MCF 10A (cell line): ENCODE results near the gene METTL1. TPM values are rescaled to one million over a fixed set of nuclear protein-coding genes. Genes with fewer than 3 reads are reported as not detected.

Experiments
- BruUV-seq: library from RNA; stranded (reverse); fragments of 400-500 nt; replicated peaks from 2 replicates; lab custom pipeline; 2021; lab: Mats Ljungman, UMichigan
- CTCF ChIA-PET: fragments of 300-600 bp; sonication (Branson Sonifier 250); formaldehyde crosslinking; extraction: SDS; loops from one replicate; lab custom pipeline; 2021; ENCODE audit warnings: antibody characterized with exemption, inconsistent platforms; lab: Yijun Ruan, JAX
- POLR2A ChIA-PET: fragments of 300-600, 350-650 bp; sonication (Branson Sonifier 250); formaldehyde crosslinking; extraction: SDS; loops from one replicate; lab custom pipeline; 2020; ENCODE audit warnings: antibody characterized with exemption, inconsistent platforms; lab: Yijun Ruan, JAX
- DNase-seq: peaks from one replicate; pipeline ENCODE4 v3.0.0-alpha.2; 2018; ENCODE audit not compliant: unreplicated experiment
- H3K27ac Mint-ChIP-seq: one replicate; pipeline ENCODE4 v1.8.0; 2022; ENCODE audit warnings: mild to moderate bottlenecking, low read depth, mixed read lengths; ENCODE audit not compliant: unreplicated experiment
- H3K27me3 Mint-ChIP-seq: one replicate; pipeline ENCODE4 v1.8.0; 2022; ENCODE audit warnings: mixed read lengths; ENCODE audit not compliant: insufficient read depth, unreplicated experiment
- H3K36me3 Mint-ChIP-seq: one replicate; pipeline ENCODE4 v1.8.0; 2022; ENCODE audit warnings: mild to moderate bottlenecking, moderate library complexity, mixed read lengths; ENCODE audit not compliant: insufficient read depth, unreplicated experiment
- H3K4me1 Mint-ChIP-seq: one replicate; pipeline ENCODE4 v1.8.0; 2022; ENCODE audit warnings: mixed read lengths; ENCODE audit not compliant: insufficient read depth, unreplicated experiment
- H3K4me3 Mint-ChIP-seq: one replicate; pipeline ENCODE4 v1.8.0; 2022; ENCODE audit warnings: mild to moderate bottlenecking, moderate library complexity, mixed read lengths; ENCODE audit not compliant: unreplicated experiment
- H3K9me3 Mint-ChIP-seq: one replicate; pipeline ENCODE4 v1.8.0; 2022; ENCODE audit warnings: mixed read lengths; ENCODE audit not compliant: unreplicated experiment
- CTCF ChIP-seq: fragments of 200-600 bp; IDR thresholded peaks from one replicate; pipeline ENCODE4 v1.8.0; 2022; ENCODE audit warnings: antibody characterized with exemption, mild to moderate bottlenecking; ENCODE audit not compliant: unreplicated experiment
- intact Hi-C: fragments of 100-400 bp; cut with micrococcal nuclease; formaldehyde crosslinking; loops from 2 replicates; pipeline ENCODE4 v1.14.1; 2022
- total RNA-seq: library from RNA; stranded (reverse); gene quantifications from 2 replicates; pipeline ENCODE4 v1.2.3, GENCODE V29; 2022

Gene METTL1
- total RNA-seq, 1 experiment from 2014 or later: 40.6 TPM

- intact Hi-C loops: loop anchor here (1.0 kb wide), 1 partner anchor 122 kb away; no protein-coding TSS in a partner anchor
- peak; percentile 95 for DNase-seq
- H3K4me1 Mint-ChIP-seq: peaks cover 25% of the 10 kb centered on the region
- H3K36me3 Mint-ChIP-seq: peaks cover 38% of the 10 kb centered on the region
- no peaks in the 10 kb centered on the region for H3K9me3 Mint-ChIP-seq
- peak within 1 kb of the TSS; percentile 86 for H3K27ac Mint-ChIP-seq
- BruUV-seq: no TSS peak
- TF ChIP-seq CTCF: peak; percentile 90
- peak within 1 kb of the TSS; percentile 98 for H3K4me3 Mint-ChIP-seq
- no peaks in the 10 kb centered on the region for H3K27me3 Mint-ChIP-seq
- ChIA-PET CTCF (interaction anchor here (0.6 to 2.5 kb wide), 35 partner anchors 9 to 576 kb away, joined by 3 to 15 read pairs (median 4); partner anchors contain the start of genes CYP27B1, EEF1AKMT3 and METTL1), POLR2A (interaction anchor here (0.5 to 3.7 kb wide), 23 partner anchors 10 to 262 kb away, joined by 3 to 39 read pairs (median 5); partner anchors contain the start of genes ATP23, AVIL, CTDSP2 and CYP27B1)
These were observed 10.9 kb upstream of the METTL1 start, which contains the start of gene TSFM for GRCh38 chr12:57782608-57783465. Gene TSFM, plus strand, starts transcription at chr12:57782787. Its CDS starts 15 bp downstream, at chr12:57782802.

DNA sequence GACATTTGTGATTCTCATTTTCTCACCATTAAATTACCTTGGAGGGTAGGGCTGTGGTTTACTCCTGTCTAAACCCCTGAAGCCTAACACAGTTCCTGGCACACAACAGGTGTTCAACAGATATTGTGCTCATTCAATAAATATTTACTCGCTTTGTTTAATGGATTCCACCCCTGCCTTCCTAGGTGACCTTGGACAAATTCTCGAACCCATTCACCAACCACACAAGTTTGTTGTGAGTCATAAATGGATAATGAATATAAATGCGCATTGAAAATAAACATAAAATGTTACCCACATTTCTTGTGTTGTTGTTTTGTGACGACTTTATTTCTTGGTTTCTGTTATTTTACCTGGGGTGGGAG, 10.3 kb upstream of the METTL1 start:
- H3K27me3 Mint-ChIP-seq: no peaks in the 10 kb centered on the region
- H3K36me3 Mint-ChIP-seq: peaks cover 37% of the 10 kb centered on the region
- peak overlapping the region; percentile 86 for H3K27ac Mint-ChIP-seq
- BruUV-seq: no TSS peak
- H3K9me3 Mint-ChIP-seq: no peaks in the 10 kb centered on the region
- no peak for TF ChIP-seq CTCF
- CTCF ChIA-PET: interaction anchor here (0.6 to 2.5 kb wide), 16 partner anchors 8 to 120 kb away, joined by 3 to 15 read pairs (median 4); partner anchors contain the start of genes CYP27B1, EEF1AKMT3 and METTL1
- POLR2A ChIA-PET: interaction anchor here (0.6 to 3.7 kb wide), 13 partner anchors 9 to 159 kb away, joined by 3 to 39 read pairs (median 5); partner anchors contain the start of genes ATP23, CYP27B1, EEF1AKMT3 and METTL1
- no peak for DNase-seq
- peak overlapping the region; percentile 98 for H3K4me3 Mint-ChIP-seq
- intact Hi-C loops: loop anchor here (1.0 kb wide), 1 partner anchor 123 kb away; no protein-coding TSS in a partner anchor
- peaks cover 25% of the 10 kb centered on the region for H3K4me1 Mint-ChIP-seq

DNA sequence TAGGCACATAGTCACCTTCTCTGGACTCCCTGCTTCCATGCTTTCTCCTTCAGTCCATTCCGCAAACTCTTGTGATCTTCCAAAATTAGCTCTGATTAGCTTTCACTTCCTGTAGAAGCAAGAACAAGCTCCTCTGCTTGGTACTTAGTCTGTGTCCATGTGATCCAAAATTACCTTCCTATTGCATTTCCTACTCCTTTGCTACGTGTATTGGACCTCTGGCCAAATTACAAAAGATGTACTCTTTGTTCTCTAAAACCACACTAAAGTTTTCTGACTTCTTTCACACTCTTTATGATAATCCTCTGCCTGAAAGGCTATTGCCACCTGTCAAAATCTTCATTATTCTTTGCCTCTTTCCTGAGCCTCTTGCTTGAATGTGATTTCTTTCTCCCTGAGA, 9.9 kb upstream of the METTL1 start:
- CTCF ChIA-PET: interaction anchor here (0.7 to 1.5 kb wide), 8 partner anchors 9 to 124 kb away, joined by 3 to 6 read pairs (median 4); partner anchors contain the start of genes EEF1AKMT3 and METTL1
- POLR2A ChIA-PET: interaction anchor here (0.7 to 3.7 kb wide), 5 partner anchors 9 to 136 kb away, joined by 3 to 39 read pairs (median 3); partner anchors contain the start of genes CTDSP2, CYP27B1, EEF1AKMT3 and METTL1
- TF ChIP-seq CTCF: no peak
- peaks cover 36% of the 10 kb centered on the region for H3K36me3 Mint-ChIP-seq
- H3K27ac Mint-ChIP-seq: peak overlapping the region; percentile 20
- intact Hi-C loops: loop anchor here (1.0 kb wide), 1 partner anchor 124 kb away; no protein-coding TSS in a partner anchor
- DNase-seq: no peak
- no peak overlapping the region for H3K4me3 Mint-ChIP-seq
- BruUV-seq: no TSS peak
- no peaks in the 10 kb centered on the region for H3K27me3 Mint-ChIP-seq
- H3K9me3 Mint-ChIP-seq: no peaks in the 10 kb centered on the region
- H3K4me1 Mint-ChIP-seq: peaks cover 25% of the 10 kb centered on the region
